GM23248 (cell line): ENCODE results near the gene GARIN1A. TPM values are rescaled to one million over a fixed set of nuclear protein-coding genes. Genes with fewer than 3 reads are reported as not detected.

Experiments
- DNase-seq: peaks from one replicate; pipeline ENCODE4 v3.0.0-alpha.2; 2015
- H2AFZ ChIP-seq: fragments of 200-600 bp; sonication (generic); 2 replicates; pipeline ENCODE4 v1.6.1; 2016; ENCODE audit warnings: antibody characterized with exemption
- H3F3A ChIP-seq: fragments of 200-600 bp; sonication (generic); 2 replicates; pipeline ENCODE4 v1.6.1; 2016; ENCODE audit warnings: mild to moderate bottlenecking, antibody characterized with exemption, mixed run types; ENCODE audit not compliant: insufficient read depth
- H3K27ac ChIP-seq: fragments of 200-600 bp; sonication (generic); 2 replicates; pipeline ENCODE4 v1.5.1; 2016; ENCODE audit warnings: mild to moderate bottlenecking
- H3K27me3 ChIP-seq: fragments of 200-600 bp; sonication (generic); replicated peaks from 2 replicates; pipeline ENCODE4 v1.6.1; 2016; ENCODE audit warnings: mild to moderate bottlenecking; ENCODE audit not compliant: insufficient read depth
- H3K36me3 ChIP-seq: fragments of 200-600 bp; sonication (generic); 2 replicates; pipeline ENCODE4 v1.6.1; 2016; ENCODE audit warnings: low read depth, mild to moderate bottlenecking
- H3K4me1 ChIP-seq: fragments of 200-600 bp; sonication (generic); 2 replicates; pipeline ENCODE4 v1.6.1; 2016; ENCODE audit warnings: mild to moderate bottlenecking; ENCODE audit not compliant: insufficient read depth
- H3K4me2 ChIP-seq: fragments of 200-600 bp; sonication (generic); one replicate; pipeline ENCODE4 v1.6.1; 2016; ENCODE audit warnings: mild to moderate bottlenecking; ENCODE audit not compliant: unreplicated experiment
- H3K4me3 ChIP-seq: fragments of 200-600 bp; sonication (generic); 2 replicates; pipeline ENCODE4 v1.5.1; 2016; ENCODE audit warnings: mild to moderate bottlenecking
- H3K79me2 ChIP-seq: fragments of 200-600 bp; sonication (generic); 2 replicates; pipeline ENCODE4 v1.6.1; 2016; ENCODE audit warnings: mild to moderate bottlenecking; ENCODE audit not compliant: insufficient read depth
- H3K9ac ChIP-seq: fragments of 200-600 bp; sonication (generic); 2 replicates; pipeline ENCODE4 v1.6.1; 2016; ENCODE audit warnings: mild to moderate bottlenecking
- H3K9me2 ChIP-seq: fragments of 200-600 bp; sonication (generic); 2 replicates; pipeline ENCODE4 v1.6.1; 2016; ENCODE audit warnings: mixed run types, mild to moderate bottlenecking, moderate library complexity; ENCODE audit not compliant: insufficient read depth
- H3K9me3 ChIP-seq: fragments of 200-600 bp; sonication (generic); one replicate; pipeline ENCODE4 v1.6.1; 2017; ENCODE audit warnings: low read depth
- H4K20me1 ChIP-seq: fragments of 200-600 bp; sonication (generic); 2 replicates; pipeline ENCODE4 v1.6.0; 2016; ENCODE audit not compliant: insufficient read depth
- EZH2 ChIP-seq: fragments of 200-600 bp; sonication (generic); IDR thresholded peaks from 2 replicates; pipeline ENCODE4 v1.6.1; 2018; ENCODE audit warnings: antibody characterized with exemption, mild to moderate bottlenecking; ENCODE audit not compliant: insufficient read depth, poor library complexity, severe bottlenecking
- EZH2phosphoT487 ChIP-seq: fragments of 200-600 bp; sonication (generic); IDR thresholded peaks from 2 replicates; pipeline ENCODE4 v1.6.1; 2018; ENCODE audit warnings: antibody characterized with exemption, moderate library complexity, mild to moderate bottlenecking, low read depth; ENCODE audit not compliant: insufficient read depth
- WGBS, 2 experiments: methylation state at CpG; one replicate each; pipeline ENCODE4 v1.1.6; 2015 to 2017; ENCODE audit warnings: low lambda C conversion rate in 2 of 2, low coverage in 1 of 2; ENCODE audit errors: missing lambda C conversion rate in 2 of 2; 5-methylcytosine and 5-hydroxymethylcytosine counted together
- in situ Hi-C: fragments of 300-500 bp; cut with MboI; formaldehyde crosslinking; loops from 2 replicates; pipeline ENCODE4 v1.15.0; 2020
- polyA plus RNA-seq: library from polyadenylated mRNA; unstranded; fragments of >200 nt; fragmentation: Nextera tagmentation; extraction: Ambion mirVana; gene quantifications from 2 replicates; pipeline ENCODE4 v1.2.1, GENCODE V29; 2016
- total RNA-seq: library from RNA; depleted of rRNA; stranded (reverse); fragments of >200 nt; shearing (Covaris generic); gene quantifications from 2 replicates; pipeline ENCODE4 v1.2.3, GENCODE V29; 2014

GARIN1A gene
- total and polyA plus RNA-seq, 2 experiments from 2014 or later, result 0.28 to 0.43 TPM

GRCh38 chr7:128697302-128697905, 25.3 kb downstream of the GARIN1A start:
- Histone ChIP-seq H3K27me3 (no peaks in the 10 kb centered on the region), H2AFZ (peak overlapping the region; percentile 96), H3K4me3 (peak overlapping the region; percentile 77), H4K20me1 (no peaks in the 10 kb centered on the region), H3K27ac (no peak overlapping the region), H3K9me3 (no peaks in the 10 kb centered on the region), H3K4me2 (peak overlapping the region; percentile 88), H3K9ac (peak overlapping the region; percentile 86), H3K79me2 (no peaks in the 10 kb centered on the region), H3K4me1 (no peaks in the 10 kb centered on the region), H3K9me2 (no peaks in the 10 kb centered on the region), H3F3A (no peaks in the 10 kb centered on the region), H3K36me3 (no peaks in the 10 kb centered on the region)
- no peak for TF ChIP-seq EZH2phosphoT487
- TF ChIP-seq EZH2, result no peak
- WGBS, 2 experiments, result 2 to 3% methylated on average over 31 to 32 of the region's 37 CpGs
- in situ Hi-C loops, result no loop called here
- peak; percentile 97 for DNase-seq

GRCh38 chr7:128699196-128699712, 27.2 kb downstream of the GARIN1A start:
- Histone ChIP-seq H3K9me3 (no peaks in the 10 kb centered on the region), H3K79me2 (no peaks in the 10 kb centered on the region), H3F3A (no peaks in the 10 kb centered on the region), H3K4me3 (no peak overlapping the region), H3K27me3 (no peaks in the 10 kb centered on the region), H3K4me2 (no peak overlapping the region), H4K20me1 (no peaks in the 10 kb centered on the region), H2AFZ (no peak overlapping the region), H3K27ac (no peak overlapping the region), H3K9me2 (no peaks in the 10 kb centered on the region), H3K36me3 (no peaks in the 10 kb centered on the region), H3K4me1 (no peaks in the 10 kb centered on the region), H3K9ac (no peak overlapping the region)
- no peak for DNase-seq
- 84 to 93% methylated on average over 3 of the region's 3 CpGs for WGBS, 2 experiments
- TF ChIP-seq EZH2 (no peak), EZH2phosphoT487 (no peak)
- in situ Hi-C loops, result no loop called here

GRCh38 chr7:128699895-128700294, 27.8 kb downstream of the GARIN1A start:
- no peaks in the 10 kb centered on the region for H3K4me1 ChIP-seq
- no peaks in the 10 kb centered on the region for H3K27me3 ChIP-seq
- H3K79me2 ChIP-seq, result no peaks in the 10 kb centered on the region
- no peaks in the 10 kb centered on the region for H4K20me1 ChIP-seq
- H3K36me3 ChIP-seq, result no peaks in the 10 kb centered on the region
- TF ChIP-seq EZH2phosphoT487, result no peak
- TF ChIP-seq EZH2, result no peak
- no peak overlapping the region for H2AFZ ChIP-seq
- H3K4me2 ChIP-seq, result no peak overlapping the region
- no peaks in the 10 kb centered on the region for H3K9me3 ChIP-seq
- H3K9ac ChIP-seq, result no peak overlapping the region
- no peak overlapping the region for H3K4me3 ChIP-seq
- H3K27ac ChIP-seq, result no peak overlapping the region
- H3F3A ChIP-seq, result no peaks in the 10 kb centered on the region
- no peaks in the 10 kb centered on the region for H3K9me2 ChIP-seq
- in situ Hi-C loops, result no loop called here
- 48 to 62% methylated on average over 1 of the region's 1 CpG for WGBS, 2 experiments
- no peak for DNase-seq

- H3K4me2 ChIP-seq, result no peak overlapping the region
- no peak overlapping the region for H3K4me3 ChIP-seq
- no peak overlapping the region for H2AFZ ChIP-seq
- H3K9me2 ChIP-seq, result no peaks in the 10 kb centered on the region
- no peaks in the 10 kb centered on the region for H3K9me3 ChIP-seq
- H3K27me3 ChIP-seq, result no peaks in the 10 kb centered on the region
- 82 to 84% methylated on average over 5 to 6 of the region's 6 CpGs for WGBS, 2 experiments
- no peaks in the 10 kb centered on the region for H3K79me2 ChIP-seq
- TF ChIP-seq EZH2, result no peak
- no peak for TF ChIP-seq EZH2phosphoT487
- no peak overlapping the region for H3K9ac ChIP-seq
- no peaks in the 10 kb centered on the region for H4K20me1 ChIP-seq
- H3F3A ChIP-seq, result peaks cover 6% of the 10 kb centered on the region; the same call in 1 of the 2 replicates
- DNase-seq, result no peak
- H3K27ac ChIP-seq, result no peak overlapping the region
- in situ Hi-C loops, result no loop called here
- peaks cover 7% of the 10 kb centered on the region for H3K4me1 ChIP-seq
- H3K36me3 ChIP-seq, result no peaks in the 10 kb centered on the region
Measured at GRCh38 chr7:128701062-128701785, 29.1 kb downstream of the GARIN1A start.
